HG02938 (cell line): ENCODE measurements around the gene OGFOD1.
"Not testable (repeated sequence)": the region's sequence is repeated elsewhere in the genome, so short reads cannot be mapped to it uniquely, and the experiment has no call there.

Experiments used
- ATAC-seq: cut with Tn5 transposase; IDR thresholded peaks from one replicate; pipeline ENCODE4 v1.9.1; 2021; ENCODE audit warnings: mild to moderate bottlenecking, moderate library complexity; ENCODE audit not compliant: unreplicated experiment

OGFOD1 gene

GRCh38 chr16:56479469-56479868 lies 28.1 kb downstream of the OGFOD1 start:
- ATAC-seq = no peak

- ATAC-seq = no peak
These were observed 29.6 kb downstream of the OGFOD1 start for GRCh38 chr16:56480776-56481467.

GRCh38 chr16:56481468-56482122 lies 30.2 kb downstream of the OGFOD1 start:
- no peak for ATAC-seq

GRCh38 chr16:56482683-56483236 lies 31.4 kb downstream of the OGFOD1 start:
- ATAC-seq = no peak

GRCh38 chr16:56483394-56483793 lies 32.0 kb downstream of the OGFOD1 start:
- no peak for ATAC-seq

- ATAC-seq = no peak
These were observed 36.7 kb downstream of the OGFOD1 start for GRCh38 chr16:56488035-56488434.

GRCh38 chr16:56488868-56489267 lies 37.5 kb downstream of the OGFOD1 start:
- not testable (repeated sequence) for ATAC-seq

- ATAC-seq = no peak
These were observed 40.4 kb downstream of the OGFOD1 start for GRCh38 chr16:56491657-56492261.

- no peak for ATAC-seq
These were observed 41.8 kb downstream of the OGFOD1 start for GRCh38 chr16:56493126-56493525.

- ATAC-seq = no peak
These were observed 42.5 kb downstream of the OGFOD1 start for GRCh38 chr16:56493815-56494214.

GRCh38 chr16:56505181-56505580 lies 53.8 kb downstream of the OGFOD1 start:
- no peak for ATAC-seq

GRCh38 chr16:56506941-56507340 lies 55.6 kb downstream of the OGFOD1 start:
- no peak for ATAC-seq

- no peak for ATAC-seq
These were observed 59.2 kb downstream of the OGFOD1 start for GRCh38 chr16:56510544-56510943.

- no peak for ATAC-seq
These were observed 60.7 kb downstream of the OGFOD1 start for GRCh38 chr16:56512025-56512424.

- no peak for ATAC-seq
These were observed 61.7 kb downstream of the OGFOD1 start for GRCh38 chr16:56513091-56513490.

- ATAC-seq = no peak
These were observed 62.6 kb downstream of the OGFOD1 start for GRCh38 chr16:56513972-56514371.

- no peak for ATAC-seq
These were observed 63.5 kb downstream of the OGFOD1 start for GRCh38 chr16:56514845-56515244.

GRCh38 chr16:56515665-56516064 lies 64.3 kb downstream of the OGFOD1 start:
- ATAC-seq = no peak

- no peak for ATAC-seq
These were observed 65.9 kb downstream of the OGFOD1 start for GRCh38 chr16:56517206-56517605.

- no peak for ATAC-seq
These were observed 67.1 kb downstream of the OGFOD1 start for GRCh38 chr16:56518425-56518824.

GRCh38 chr16:56519459-56520250 lies 68.3 kb downstream of the OGFOD1 start, which contains the start of gene BBS2:
Gene BBS2, minus strand, starts transcription at chr16:56520024. Its CDS starts 162 bp downstream, at chr16:56519862.
- peak; percentile 71 for ATAC-seq
